ENCODE results near the gene MBNL2. TPM values are rescaled to one million over a fixed set of nuclear protein-coding genes. Genes with fewer than 3 reads are reported as not detected.

MBNL2 gene
- total and polyA plus RNA-seq, 8 donors = 8.9 to 66.5 (median 37.7) TPM

DNA sequence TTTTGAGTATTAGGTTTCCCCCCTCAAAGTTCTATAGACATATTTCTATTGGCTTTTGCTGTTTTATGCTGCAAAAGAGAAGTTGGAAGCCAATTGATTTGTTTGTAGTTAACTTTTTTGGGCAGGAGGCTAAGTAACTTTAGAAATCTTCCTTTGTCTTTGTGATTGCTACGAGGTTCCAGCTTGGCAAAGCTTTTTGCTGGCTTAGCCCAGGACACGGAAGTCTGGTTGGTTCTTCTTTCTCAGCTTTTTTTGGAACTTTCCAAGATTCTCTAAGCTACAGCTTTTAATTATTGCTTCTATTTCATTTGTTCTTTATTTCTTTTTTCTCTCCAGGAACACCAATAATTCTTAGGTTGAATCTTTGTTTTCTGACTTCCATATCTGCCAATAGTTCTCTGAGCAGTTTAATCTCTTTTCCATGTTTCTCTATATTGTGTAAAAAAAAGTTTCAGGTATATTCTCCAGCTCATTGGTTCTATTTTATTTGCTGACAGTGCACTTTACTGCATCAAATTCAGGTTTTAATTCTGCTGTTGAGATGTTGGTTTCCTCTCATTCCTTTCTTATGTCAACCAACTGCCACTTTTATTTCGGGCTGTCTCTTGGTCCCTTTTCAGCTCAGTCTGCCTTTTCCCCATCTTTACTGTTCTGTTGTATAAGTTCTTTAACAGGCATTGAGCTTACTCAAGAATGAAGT lies 27.8 kb downstream of the MBNL2 start:
- intact Hi-C loops (cut with DNase I) = no loop called here
- 53 to 54% methylated on average over 3 of the region's 3 CpGs for WGBS, 2 donors
- peak in 1 of 4 donors; percentile 21 for ATAC-seq
- Histone ChIP-seq H3K36me3 (no peaks in the 10 kb centered on the region), H3K9me3 (no peaks in the 10 kb centered on the region), H3K4me3 (no peak overlapping the region), H3K27ac (peak overlapping the region in 2 of 4 donors; percentile 16 to 51), H3K27me3 (no peaks in the 10 kb centered on the region), H3K4me1 (peaks cover 35 to 54% (median 52%) of the 10 kb centered on the region in 3 donors)
- no peak for DNase-seq
- FAIRE-seq = no peak
- TF ChIP-seq CTCF (IDR thresholded peaks at IDR 0.05) = no peak

DNA sequence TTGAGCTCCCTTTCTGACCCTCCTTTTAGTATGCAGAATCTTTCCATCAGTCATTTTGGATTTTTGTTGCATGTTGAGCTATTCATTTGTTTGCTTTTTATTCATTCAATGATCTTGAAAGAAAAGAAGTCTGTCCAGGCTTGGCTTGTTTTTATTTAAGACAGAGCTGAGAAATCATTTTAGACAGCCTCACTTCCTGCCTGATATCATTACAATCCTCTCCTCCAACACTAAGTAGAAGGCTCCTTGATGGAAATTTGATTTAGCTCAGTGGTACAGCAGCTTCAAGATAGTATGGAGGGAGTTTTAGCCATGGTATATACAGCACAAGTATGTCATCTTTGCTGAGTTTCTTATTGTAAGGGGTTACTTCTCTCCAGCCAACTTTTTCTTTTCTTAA lies 28.4 kb downstream of the MBNL2 start:
- H3K27ac ChIP-seq = peak overlapping the region in 2 of 4 donors; percentile 16 to 39
- no peak for DNase-seq

DNA sequence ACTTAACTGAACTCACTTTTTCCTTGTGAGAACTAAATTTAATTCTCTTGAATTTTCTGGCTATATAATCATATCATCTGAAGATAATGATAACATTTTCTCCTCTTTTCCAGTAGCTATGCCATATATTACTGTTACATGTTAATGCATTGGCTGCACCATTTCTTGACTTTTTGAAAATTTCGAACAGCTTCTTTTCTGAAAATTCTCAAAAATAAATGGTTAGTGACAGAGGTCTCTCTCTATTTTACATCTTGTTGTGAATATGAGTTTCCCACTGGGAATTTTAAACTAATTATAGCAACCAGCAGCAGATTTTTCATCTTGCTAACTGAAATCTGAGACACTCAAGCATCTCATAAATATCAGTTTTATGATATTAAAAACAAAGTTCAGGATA lies 30.6 kb downstream of the MBNL2 start:
- ATAC-seq (no peak), DNase-seq (no peak), FAIRE-seq (peak; percentile 84)
- no peaks in the 10 kb centered on the region for H3K9me3 ChIP-seq
- 85% methylated on average over 1 of the region's 1 CpG for WGBS, 2 donors
- no peaks in the 10 kb centered on the region for H3K27me3 ChIP-seq
- no peaks in the 10 kb centered on the region for H3K36me3 ChIP-seq
- no peak overlapping the region for H3K27ac ChIP-seq
- TF ChIP-seq CTCF (IDR thresholded peaks at IDR 0.05) = no peak
- H3K4me1 ChIP-seq = peaks cover 35 to 60% (median 59%) of the 10 kb centered on the region in 3 donors
- intact Hi-C loops (cut with DNase I) = no loop called here
- no peak overlapping the region for H3K4me3 ChIP-seq

More for the DNA sequence above, 28.4 kb downstream of the MBNL2 start:
- Histone ChIP-seq H3K36me3 (no peaks in the 10 kb centered on the region), H3K4me1 (peaks cover 29 to 55% (median 52%) of the 10 kb centered on the region in 3 donors), H3K9me3 (no peaks in the 10 kb centered on the region), H3K4me3 (no peak overlapping the region), H3K27me3 (no peaks in the 10 kb centered on the region)
- ATAC-seq = no peak
- TF ChIP-seq CTCF (IDR thresholded peaks at IDR 0.05) = no peak
- intact Hi-C loops (cut with DNase I) = no loop called here
- FAIRE-seq = no peak

DNA sequence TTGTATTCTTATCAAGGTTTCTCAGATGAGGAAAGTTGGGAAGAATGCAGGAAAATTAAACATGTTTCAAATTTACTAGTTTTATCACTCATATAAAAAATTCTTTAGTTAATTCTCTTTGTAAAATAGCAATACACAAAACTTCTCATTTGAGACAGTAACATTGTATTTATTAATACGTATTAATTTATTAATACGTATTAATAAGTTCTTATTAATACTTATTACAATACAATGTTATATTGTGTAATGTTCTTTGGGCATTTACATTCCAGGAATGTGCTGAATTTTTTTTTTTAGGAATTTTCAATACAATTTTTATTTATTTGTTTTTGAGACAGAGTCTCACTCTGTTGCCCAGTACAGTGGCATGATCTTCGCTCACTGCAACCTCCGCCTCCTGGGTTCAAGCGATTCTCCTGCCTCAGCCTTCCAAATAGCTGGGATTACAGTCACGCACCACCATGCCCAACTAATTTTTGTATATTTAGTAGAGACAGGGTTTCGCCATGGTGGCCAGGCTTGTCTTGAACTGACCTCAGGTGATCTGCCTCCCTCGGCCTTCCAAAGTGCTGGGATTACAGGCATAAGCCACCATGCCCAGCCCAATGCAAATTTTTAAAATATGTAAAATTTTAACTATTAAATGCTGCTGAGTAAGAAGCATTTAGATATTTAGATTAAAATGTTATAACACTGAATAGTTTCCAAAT lies 31.6 kb downstream of the MBNL2 start:
- Histone ChIP-seq H3K9me3 (no peaks in the 10 kb centered on the region), H3K4me1 (peaks cover 35 to 62% (median 58%) of the 10 kb centered on the region in 3 donors), H3K4me3 (no peak overlapping the region), H3K27me3 (no peaks in the 10 kb centered on the region), H3K36me3 (no peaks in the 10 kb centered on the region), H3K27ac (no peak overlapping the region)
- intact Hi-C loops (cut with DNase I) = no loop called here
- FAIRE-seq (peak; percentile 60), ATAC-seq (no peak), DNase-seq (no peak)
- WGBS, 2 donors = 95 to 96% methylated on average over 8 of the region's 8 CpGs
- TF ChIP-seq CTCF (IDR thresholded peaks at IDR 0.05) = no peak

- DNase-seq (no peak), FAIRE-seq (no peak), ATAC-seq (no peak)
- TF ChIP-seq CTCF (IDR thresholded peaks at IDR 0.05) = no peak
- H3K27me3 ChIP-seq = no peaks in the 10 kb centered on the region
- peaks cover 40 to 62% (median 59%) of the 10 kb centered on the region in 3 donors for H3K4me1 ChIP-seq
- intact Hi-C loops (cut with DNase I) = no loop called here
- H3K9me3 ChIP-seq = no peaks in the 10 kb centered on the region
- no peak overlapping the region for H3K4me3 ChIP-seq
- no peaks in the 10 kb centered on the region for H3K36me3 ChIP-seq
- WGBS, 2 donors = 62 to 71% methylated on average over 2 of the region's 2 CpGs
- H3K27ac ChIP-seq = peak overlapping the region in 2 of 4 donors; percentile 84 to 95
These were observed 32.7 kb downstream of the MBNL2 start for GRCh38 chr13:97254816-97255215.
